K562 (cell line): ENCODE measurements around the gene TRNP1. TPM values are rescaled to one million over a fixed set of nuclear protein-coding genes. Genes with fewer than 3 reads are reported as not detected.

ENCODE experiments used
- ATAC-seq: fragments of 200-7000 bp; cut with Tn5 transposase; 3 replicates; pipeline ENCODE4 v1.9.1; 2020; ENCODE audit warnings: moderate library complexity
- BruUV-seq: library from RNA; stranded (reverse); fragments of 400-500 nt; replicated peaks from 2 replicates; lab custom pipeline; 2021; lab: Mats Ljungman, UMichigan
- CTCF ChIA-PET: fragments of 300-600 bp; formaldehyde crosslinking; extraction: SDS; loops from one replicate; lab custom pipeline; 2021; ENCODE audit warnings: low intra/inter-chr PET ratio; lab: Yijun Ruan, JAX
- POLR2A ChIA-PET: fragments of 300-600, 350-650 bp; sonication (Branson Sonifier 250); formaldehyde crosslinking; extraction: SDS; loops from one replicate; lab custom pipeline; 2021; ENCODE audit warnings: antibody characterized with exemption, inconsistent platforms; lab: Yijun Ruan, JAX
- DNase-seq, 4 experiments: peaks; one replicate each; pipeline versions ENCODE4 v3.0.0 to v3.0.0-alpha.2; 2011 to 2018; ENCODE audit warnings: low spot score in 3 of 4, mixed read lengths in 3 of 4; ENCODE audit errors: extremely low read depth in 1 of 4
- FAIRE-seq: peaks from 2 replicates; lab custom pipeline; 2011; peaks lifted over from hg19 to GRCh38; lab: Jason Lieb, UNC
- H2AFZ ChIP-seq: 2 replicates; pipeline ENCODE4 v1.6.0; 2011; ENCODE audit warnings: low read depth, low read length, control low read depth, inconsistent platforms
- H3K27ac ChIP-seq: fragments of 200-600 bp; 3 replicates; pipeline ENCODE4 v1.8.0; 2011; ENCODE audit warnings: low read depth, mild to moderate bottlenecking, control low read depth, inconsistent platforms, low read length, moderate library complexity, mixed read lengths; ENCODE audit errors: extremely low read depth
- H3K27me3 ChIP-seq, 2 experiments: fragments of 300-600 bp in 1 of 2; 2 replicates in 1 of 2; 3 replicates in 1 of 2; pipeline versions ENCODE4 v1.6.0 to v1.8.0; 2011; ENCODE audit warnings: inconsistent platforms in 2 of 2, low read length in 2 of 2, mild to moderate bottlenecking in 1 of 2, mixed read lengths in 1 of 2, moderate library complexity in 1 of 2; ENCODE audit not compliant: control insufficient read depth in 2 of 2, insufficient read depth in 2 of 2
- H3K36me3 ChIP-seq: fragments of 300-600 bp; 3 replicates; pipeline ENCODE4 v1.8.0; 2011; ENCODE audit warnings: mild to moderate bottlenecking, low read length, inconsistent platforms; ENCODE audit not compliant: control insufficient read depth, insufficient read depth
- H3K4me1 ChIP-seq, 2 experiments: fragments of 200-600 bp in 1 of 2; replicated peaks in 1 of 2; 2 replicates in 1 of 2; 3 replicates in 1 of 2; pipeline versions ENCODE4 v1.5.1 to v1.8.0; 2011; ENCODE audit warnings: inconsistent platforms in 2 of 2, low read length in 2 of 2, mild to moderate bottlenecking in 1 of 2, mixed read lengths in 1 of 2, moderate library complexity in 1 of 2; ENCODE audit not compliant: control insufficient read depth in 2 of 2, insufficient read depth in 2 of 2
- H3K4me2 ChIP-seq: 2 replicates; pipeline ENCODE4 v1.6.1; 2011; ENCODE audit warnings: low read length, control low read depth, inconsistent platforms, mixed read lengths; ENCODE audit not compliant: insufficient read depth
- H3K4me3 ChIP-seq: fragments of 200-600 bp; sonication (generic), shearing (Covaris generic); 2 replicates; pipeline ENCODE4 v1.5.1; 2016; ENCODE audit warnings: control low read depth, inconsistent platforms
- H3K79me2 ChIP-seq: fragments of 200-600 bp; 3 replicates; pipeline ENCODE4 v1.8.0; 2011; ENCODE audit warnings: low read length, inconsistent platforms; ENCODE audit not compliant: control insufficient read depth, insufficient read depth
- H3K9ac ChIP-seq, 2 experiments: 2 replicates each; pipeline versions ENCODE4 v1.6.0 to v1.6.1; 2011; ENCODE audit warnings: low read depth in 2 of 2, low read length in 2 of 2, control low read depth in 1 of 2, inconsistent platforms in 1 of 2, mild to moderate bottlenecking in 1 of 2, mixed read lengths in 1 of 2; ENCODE audit not compliant: insufficient read depth in 1 of 2
- H3K9me1 ChIP-seq: one replicate; pipeline ENCODE4 v1.6.0; 2011; ENCODE audit warnings: inconsistent platforms, mild to moderate bottlenecking, low read length, moderate library complexity; ENCODE audit not compliant: control insufficient read depth, insufficient read depth
- H3K9me3 ChIP-seq: replicated peaks from 2 replicates; pipeline ENCODE4 v1.5.1; 2011; ENCODE audit warnings: low read depth, low read length, inconsistent platforms; ENCODE audit not compliant: control insufficient read depth, insufficient read depth
- H4K20me1 ChIP-seq: replicated peaks from 2 replicates; pipeline ENCODE4 v1.6.1; 2011; ENCODE audit warnings: low read length, inconsistent platforms, mixed read lengths; ENCODE audit not compliant: control insufficient read depth, insufficient read depth
- CBX3 ChIP-seq, 2 experiments: IDR thresholded peaks; 1 replicate in 1 of 2; 2 replicates in 1 of 2; pipeline ENCODE4 v1.6.1; 2012; ENCODE audit warnings: inconsistent platforms in 2 of 2, low read length in 2 of 2, borderline replicate concordance in 1 of 2, control low read depth in 1 of 2
- NFATC3 ChIP-seq: fragments of 450-650 bp; IDR thresholded peaks from 2 replicates; pipeline ENCODE4 v1.6.1; 2017; ENCODE audit warnings: mild to moderate bottlenecking
- PRDM10 ChIP-seq: fragments of 450-650 bp; IDR thresholded peaks from 2 replicates; pipeline ENCODE4 v1.6.1; 2018; ENCODE audit not compliant: partially characterized antibody
- PTTG1 ChIP-seq: fragments of 450-650 bp; IDR thresholded peaks from 2 replicates; pipeline ENCODE4 v1.6.1; 2016; ENCODE audit warnings: low read depth, mild to moderate bottlenecking, missing genetic modification characterization, missing compliant biosample characterization
- ZC3H4 ChIP-seq: sonication (generic); formaldehyde crosslinking; IDR thresholded peaks from 2 replicates; pipeline ENCODE4 v1.9.0; 2021; ENCODE audit warnings: missing genetic modification reagents, borderline replicate concordance
- ZNF274 ChIP-seq: IDR thresholded peaks from 2 replicates; pipeline ENCODE4 v1.6.1; 2011; ENCODE audit warnings: low read depth, mild to moderate bottlenecking, low read length, moderate library complexity, borderline replicate concordance
- ZNF655 ChIP-seq: fragments of 250-450 bp; sonication (Bioruptor Pico); IDR thresholded peaks from 2 replicates; pipeline ENCODE4 v1.5.0; 2021
- WGBS: fragments of 100-300 bp; shearing (Covaris generic); methylation state at CpG from one replicate; pipeline ENCODE4 v1.1.6; 2016; ENCODE audit warnings: low coverage, mixed read lengths; ENCODE audit not compliant: insufficient coverage; ENCODE audit errors: missing lambda C conversion rate; 5-methylcytosine and 5-hydroxymethylcytosine counted together
- in situ Hi-C: fragments of 300-500 bp; cut with MboI; formaldehyde crosslinking; loops from 4 replicates; pipeline ENCODE4 v1.15.0; 2018; ENCODE audit warnings: inconsistent platforms, mixed read lengths
- intact Hi-C: fragments of 100-400 bp; cut with micrococcal nuclease; formaldehyde crosslinking; loops from 2 replicates; pipeline ENCODE4 v1.14.2; 2022
- polyA plus RNA-seq, 8 experiments: library from polyadenylated mRNA; depleted of rRNA in 4 of 8; stranded (reverse) in 5 of 8; unstranded in 3 of 8; fragments of >200 nt; fragmentation: Nextera tagmentation in 2 of 8; fragmentation: Illumina TruSeq in 1 of 8; extraction: Ambion mirVana in 2 of 8; extraction: Trizol in 1 of 8; gene quantifications; 2 replicates each; pipeline versions ENCODE4 v1.2.1 to v1.2.3, GENCODE V29; 2011 to 2014; ENCODE audit warnings: inconsistent platforms in 1 of 8, missing spikeins in 1 of 8
- total RNA-seq, 7 experiments: library from RNA; depleted of rRNA in 6 of 7; stranded (reverse); fragments of >200 nt in 6 of 7; fragmentation: Illumina TruSeq in 2 of 7; extraction: Trizol in 2 of 7; gene quantifications; 2 replicates each; pipeline versions ENCODE4 v1.2.1 to v1.2.3, GENCODE V29; 2011 to 2021; ENCODE audit warnings: low replicate concordance in 1 of 7

The TRNP1 gene
- total and polyA plus RNA-seq, 9 of the 15 experiments (the other 6 are each of a cell fraction or from before 2014, with no cell fraction given), result 0.03 to 1.3 (median 0.95) TPM

- WGBS, result 37% methylated on average over 7 of the region's 7 CpGs
- H3K79me2 ChIP-seq, result no peaks in the 10 kb centered on the region
- TF ChIP-seq ZC3H4 (CRISPR knock-in tag) (peak; percentile 44; the same call in 1 of the 2 replicates), ZNF274 (no peak), ZNF655 (no peak), CBX3 (IDR thresholded peaks at IDR 0.05; ENCODE audit: borderline replicate concordance in 1 of 2, low read length in 2 of 2) (no peak), NFATC3 (no peak), PTTG1 (tag) (no peak), PRDM10 (no peak)
- no peaks in the 10 kb centered on the region; a peak in 1 of 5 replicates for H3K4me1 ChIP-seq
- intact Hi-C loops, result loop anchor here (1.0 kb wide), 1 partner anchor 41 kb away; no protein-coding TSS in a partner anchor
- in situ Hi-C loops, result loop anchor here (5.0 kb wide), 1 partner anchor 41 kb away; no protein-coding TSS in a partner anchor
- no TSS peak for BruUV-seq
- CTCF ChIA-PET, result interaction anchor here (4.1 kb wide), 1 partner anchor 41 kb away, joined by 20 read pairs; no protein-coding TSS in a partner anchor
- H4K20me1 ChIP-seq, result no peaks in the 10 kb centered on the region; the same call in 1 of the 2 replicates
- no peak overlapping the region; a peak in 1 of 4 replicates for H3K9ac ChIP-seq
- POLR2A ChIA-PET, result interaction anchor here (0.6 to 1.4 kb wide), 2 partner anchors 10 to 337 kb away, joined by 3 to 4 read pairs; no protein-coding TSS in a partner anchor
- H3K27ac ChIP-seq, result no peak overlapping the region
- FAIRE-seq, result no peak
- no peaks in the 10 kb centered on the region for H3K9me1 ChIP-seq
- DNase-seq, result no peak
- no peak overlapping the region for H3K4me2 ChIP-seq
- H3K27me3 ChIP-seq, result no peaks in the 10 kb centered on the region
- H3K4me3 ChIP-seq, result no peak overlapping the region
- no peak for ATAC-seq
- H3K36me3 ChIP-seq, result no peaks in the 10 kb centered on the region
- H3K9me3 ChIP-seq, result 0 out of 2 replicates have a peak, but pooled peaks cover 2% of the 10 kb centered on the region
- no peak overlapping the region for H2AFZ ChIP-seq
Measured at GRCh38 chr1:27038020-27038419, 44.5 kb downstream of the TRNP1 start.
